Rectal smooth muscle tissue (tissue), 1 donor: ENCODE measurements around the gene GAS7.

Experiments used
- H3K27ac ChIP-seq: one replicate; pipeline ENCODE4 v1.7.0; 2013; ENCODE audit warnings: low read depth, low read length, inconsistent platforms
- H3K27me3 ChIP-seq: one replicate; pipeline ENCODE4 v1.7.0; 2013; ENCODE audit warnings: low read length; ENCODE audit not compliant: control insufficient read depth, insufficient read depth
- H3K36me3 ChIP-seq: one replicate; pipeline ENCODE4 v1.7.0; 2013; ENCODE audit warnings: low read length; ENCODE audit not compliant: control insufficient read depth, insufficient read depth
- H3K4me1 ChIP-seq: one replicate; pipeline ENCODE4 v1.7.0; 2013; ENCODE audit warnings: low read length; ENCODE audit not compliant: control insufficient read depth, insufficient read depth
- H3K4me3 ChIP-seq: one replicate; pipeline ENCODE4 v1.7.0; 2013; ENCODE audit warnings: low read length
- H3K9ac ChIP-seq: one replicate; pipeline ENCODE4 v1.7.0; 2013; ENCODE audit warnings: low read length

The GAS7 gene

GRCh38 chr17:10177131-10177912 lies 21.1 kb downstream of the GAS7 start:
- no peaks in the 10 kb centered on the region for H3K4me1 ChIP-seq
- H3K9ac ChIP-seq, result no peak overlapping the region
- H3K36me3 ChIP-seq, result no peaks in the 10 kb centered on the region
- no peak overlapping the region for H3K4me3 ChIP-seq
- no peaks in the 10 kb centered on the region for H3K27me3 ChIP-seq
- no peak overlapping the region for H3K27ac ChIP-seq

- Histone ChIP-seq H3K9ac (no peak overlapping the region), H3K4me1 (peaks cover 3% of the 10 kb centered on the region), H3K27ac (no peak overlapping the region), H3K36me3 (no peaks in the 10 kb centered on the region), H3K4me3 (no peak overlapping the region), H3K27me3 (no peaks in the 10 kb centered on the region)
Measured at GRCh38 chr17:10173913-10174312, 24.5 kb downstream of the GAS7 start.

- no peak overlapping the region for H3K27ac ChIP-seq
- no peak overlapping the region for H3K9ac ChIP-seq
- H3K27me3 ChIP-seq, result no peaks in the 10 kb centered on the region
- H3K4me1 ChIP-seq, result peaks cover 3% of the 10 kb centered on the region
- no peaks in the 10 kb centered on the region for H3K36me3 ChIP-seq
- no peak overlapping the region for H3K4me3 ChIP-seq
Measured at GRCh38 chr17:10172778-10173177, 25.6 kb downstream of the GAS7 start.

- Histone ChIP-seq H3K9ac (no peak overlapping the region), H3K4me1 (peaks cover 3% of the 10 kb centered on the region), H3K36me3 (no peaks in the 10 kb centered on the region), H3K27me3 (no peaks in the 10 kb centered on the region), H3K4me3 (no peak overlapping the region), H3K27ac (no peak overlapping the region)
Measured at GRCh38 chr17:10172241-10172741, 26.1 kb downstream of the GAS7 start.

GRCh38 chr17:10171581-10171981 lies 26.8 kb downstream of the GAS7 start:
- no peak overlapping the region for H3K4me3 ChIP-seq
- no peak overlapping the region for H3K9ac ChIP-seq
- peaks cover 3% of the 10 kb centered on the region for H3K4me1 ChIP-seq
- no peaks in the 10 kb centered on the region for H3K36me3 ChIP-seq
- H3K27me3 ChIP-seq, result no peaks in the 10 kb centered on the region
- H3K27ac ChIP-seq, result no peak overlapping the region

- no peaks in the 10 kb centered on the region for H3K36me3 ChIP-seq
- H3K9ac ChIP-seq, result no peak overlapping the region
- H3K27ac ChIP-seq, result no peak overlapping the region
- H3K4me3 ChIP-seq, result no peak overlapping the region
- H3K4me1 ChIP-seq, result peaks cover 3% of the 10 kb centered on the region
- H3K27me3 ChIP-seq, result no peaks in the 10 kb centered on the region
Measured at GRCh38 chr17:10171122-10171571, 27.3 kb downstream of the GAS7 start.

GRCh38 chr17:10170233-10170632 lies 28.2 kb downstream of the GAS7 start:
- no peaks in the 10 kb centered on the region for H3K27me3 ChIP-seq
- no peaks in the 10 kb centered on the region for H3K36me3 ChIP-seq
- H3K27ac ChIP-seq, result no peak overlapping the region
- peaks cover 3% of the 10 kb centered on the region for H3K4me1 ChIP-seq
- no peak overlapping the region for H3K9ac ChIP-seq
- no peak overlapping the region for H3K4me3 ChIP-seq

- Histone ChIP-seq H3K27ac (no peak overlapping the region), H3K4me3 (no peak overlapping the region), H3K9ac (no peak overlapping the region), H3K4me1 (peaks cover 3% of the 10 kb centered on the region), H3K36me3 (no peaks in the 10 kb centered on the region), H3K27me3 (no peaks in the 10 kb centered on the region)
Measured at GRCh38 chr17:10169290-10169689, 29.1 kb downstream of the GAS7 start.

- Histone ChIP-seq H3K27ac (no peak overlapping the region), H3K4me3 (no peak overlapping the region), H3K9ac (no peak overlapping the region), H3K4me1 (peaks cover 2% of the 10 kb centered on the region), H3K36me3 (no peaks in the 10 kb centered on the region), H3K27me3 (no peaks in the 10 kb centered on the region)
Measured at GRCh38 chr17:10166176-10166935, 32.0 kb downstream of the GAS7 start.

GRCh38 chr17:10162096-10162495 lies 36.3 kb downstream of the GAS7 start:
- H3K4me1 ChIP-seq, result no peaks in the 10 kb centered on the region
- H3K27ac ChIP-seq, result no peak overlapping the region
- H3K4me3 ChIP-seq, result no peak overlapping the region

GRCh38 chr17:10161386-10161785 lies 37.0 kb downstream of the GAS7 start:
- Histone ChIP-seq H3K4me1 (no peaks in the 10 kb centered on the region), H3K36me3 (no peaks in the 10 kb centered on the region), H3K27ac (no peak overlapping the region), H3K27me3 (no peaks in the 10 kb centered on the region), H3K4me3 (no peak overlapping the region), H3K9ac (no peak overlapping the region)

More at GRCh38 chr17:10162096-10162495, 36.3 kb downstream of the GAS7 start:
- Histone ChIP-seq H3K27me3 (no peaks in the 10 kb centered on the region), H3K9ac (no peak overlapping the region), H3K36me3 (no peaks in the 10 kb centered on the region)

- Histone ChIP-seq H3K27me3 (no peaks in the 10 kb centered on the region), H3K27ac (no peak overlapping the region), H3K9ac (no peak overlapping the region), H3K4me1 (no peaks in the 10 kb centered on the region), H3K4me3 (no peak overlapping the region), H3K36me3 (no peaks in the 10 kb centered on the region)
Measured at GRCh38 chr17:10156948-10157607, 41.3 kb downstream of the GAS7 start.
